Measurements from ENCODE around the gene NR1H3. TPM values are rescaled to one million over a fixed set of nuclear protein-coding genes. Genes with fewer than 3 reads are reported as not detected.
A peak's percentile ranks its signal among the peaks of the same experiment; 100 is the strongest.

Gene NR1H3
- total RNA-seq, 1 donor from 2014 or later = 61.2 TPM

- H3K4me3 Mint-ChIP-seq (ENCODE audit: unreplicated experiment) = peak overlapping the region; percentile 17
- H3K36me3 Mint-ChIP-seq (ENCODE audit: low read depth, unreplicated experiment) = peaks cover 51% of the 10 kb centered on the region
- peaks cover 4% of the 10 kb centered on the region for H3K27me3 Mint-ChIP-seq (ENCODE audit: unreplicated experiment)
- H3K27ac Mint-ChIP-seq (ENCODE audit: unreplicated experiment) = no peak overlapping the region
- DNase-seq (ENCODE audit: low spot score) = no peak
- H3K4me1 Mint-ChIP-seq (ENCODE audit: unreplicated experiment) = no peaks in the 10 kb centered on the region
- H3K9me3 Mint-ChIP-seq (ENCODE audit: unreplicated experiment) = no peaks in the 10 kb centered on the region
- TF ChIP-seq CTCF (IDR thresholded peaks at IDR 0.05; ENCODE audit: unreplicated experiment) = no peak
Observed at GRCh38 chr11:47284151-47284550, 26.4 kb downstream of the NR1H3 start.

- Mint-ChIP-seq H3K27me3 (ENCODE audit: unreplicated experiment) (peaks cover 5% of the 10 kb centered on the region), H3K4me1 (ENCODE audit: unreplicated experiment) (no peaks in the 10 kb centered on the region), H3K36me3 (ENCODE audit: low read depth, unreplicated experiment) (peaks cover 64% of the 10 kb centered on the region), H3K9me3 (ENCODE audit: unreplicated experiment) (no peaks in the 10 kb centered on the region), H3K27ac (ENCODE audit: unreplicated experiment) (no peak overlapping the region), H3K4me3 (ENCODE audit: unreplicated experiment) (no peak overlapping the region)
- no peak for DNase-seq (ENCODE audit: low spot score)
- no peak for TF ChIP-seq CTCF (IDR thresholded peaks at IDR 0.05; ENCODE audit: unreplicated experiment)
Observed at GRCh38 chr11:47285969-47286770, 28.4 kb downstream of the NR1H3 start.

- H3K4me3 Mint-ChIP-seq (ENCODE audit: unreplicated experiment) = no peak overlapping the region
- no peak for DNase-seq (ENCODE audit: low spot score)
- H3K4me1 Mint-ChIP-seq (ENCODE audit: unreplicated experiment) = no peaks in the 10 kb centered on the region
- peaks cover 68% of the 10 kb centered on the region for H3K36me3 Mint-ChIP-seq (ENCODE audit: low read depth, unreplicated experiment)
- no peak for TF ChIP-seq CTCF (IDR thresholded peaks at IDR 0.05; ENCODE audit: unreplicated experiment)
- H3K9me3 Mint-ChIP-seq (ENCODE audit: unreplicated experiment) = no peaks in the 10 kb centered on the region
- no peak overlapping the region for H3K27ac Mint-ChIP-seq (ENCODE audit: unreplicated experiment)
- H3K27me3 Mint-ChIP-seq (ENCODE audit: unreplicated experiment) = peaks cover 5% of the 10 kb centered on the region
Observed at GRCh38 chr11:47288066-47288465, 30.3 kb downstream of the NR1H3 start.

GRCh38 chr11:47289856-47290255, 32.1 kb downstream of the NR1H3 start:
- Mint-ChIP-seq H3K36me3 (ENCODE audit: low read depth, unreplicated experiment) (peaks cover 61% of the 10 kb centered on the region), H3K4me1 (ENCODE audit: unreplicated experiment) (no peaks in the 10 kb centered on the region), H3K27me3 (ENCODE audit: unreplicated experiment) (peaks cover 4% of the 10 kb centered on the region), H3K4me3 (ENCODE audit: unreplicated experiment) (no peak overlapping the region), H3K9me3 (ENCODE audit: unreplicated experiment) (no peaks in the 10 kb centered on the region), H3K27ac (ENCODE audit: unreplicated experiment) (no peak overlapping the region)
- no peak for TF ChIP-seq CTCF (IDR thresholded peaks at IDR 0.05; ENCODE audit: unreplicated experiment)
- no peak for DNase-seq (ENCODE audit: low spot score)

- Mint-ChIP-seq H3K27me3 (ENCODE audit: unreplicated experiment) (peaks cover 2% of the 10 kb centered on the region), H3K4me3 (ENCODE audit: unreplicated experiment) (no peak overlapping the region), H3K27ac (ENCODE audit: unreplicated experiment) (no peak overlapping the region), H3K9me3 (ENCODE audit: unreplicated experiment) (no peaks in the 10 kb centered on the region), H3K36me3 (ENCODE audit: low read depth, unreplicated experiment) (peaks cover 56% of the 10 kb centered on the region), H3K4me1 (ENCODE audit: unreplicated experiment) (no peaks in the 10 kb centered on the region)
- no peak for DNase-seq (ENCODE audit: low spot score)
- TF ChIP-seq CTCF (IDR thresholded peaks at IDR 0.05; ENCODE audit: unreplicated experiment) = no peak
Observed at GRCh38 chr11:47295385-47295784, 37.6 kb downstream of the NR1H3 start.
